H1 (cell line): ENCODE results near the gene GJA5. TPM values are rescaled to one million over a fixed set of nuclear protein-coding genes. Genes with fewer than 3 reads are reported as not detected.

Experiments used
- CHD7 ChIP-seq: fragments of 300-600 bp; sonication (generic); IDR thresholded peaks from 2 replicates; pipeline ENCODE4 v1.7.1; 2012; ENCODE audit warnings: low read length, moderate library complexity, mild to moderate bottlenecking, inconsistent platforms; ENCODE audit not compliant: insufficient replicate concordance
- SIN3A ChIP-seq, 2 experiments: IDR thresholded peaks in 1 of 2; conservative IDR thresholded peaks in 1 of 2; 2 replicates each; pipeline ENCODE4 v1.6.1; 2011 to 2012; ENCODE audit warnings: low read length in 2 of 2, improper control_type of control experiment in 1 of 2, low read depth in 1 of 2, mild to moderate bottlenecking in 1 of 2
- SP1 ChIP-seq: IDR thresholded peaks from 2 replicates; pipeline ENCODE4 v1.6.1; 2011; ENCODE audit warnings: low read depth, low read length
- polyA plus RNA-seq, 7 experiments: library from polyadenylated mRNA; depleted of rRNA in 3 of 7; stranded (reverse) in 5 of 7; unstranded in 2 of 7; fragments of >200 nt in 5 of 7; fragments of 200-250 nt in 2 of 7; gene quantifications; 1 replicate in 5 of 7; 2 replicates in 1 of 7; 4 replicates in 1 of 7; pipeline versions ENCODE4 v1.2.1 to v1.2.3, GENCODE V29; 2011 to 2013; ENCODE audit warnings: missing spikeins in 2 of 7, mixed read lengths in 2 of 7
- total RNA-seq: library from RNA; stranded (reverse); fragmentation: NEBNext Ultra II Directional; extraction: Animal tissue kit (Norgen Biotek cat#: 25700); gene quantifications from 2 replicates; pipeline ENCODE4 v1.2.1, GENCODE V29; 2021

Gene GJA5
- total and polyA plus RNA-seq, 2 of the 8 experiments (the other 6 are each of a cell fraction or from before 2014, with no cell fraction given) = 1.2 to 2.7 TPM

- no peak for TF ChIP-seq CHD7
- no peak for TF ChIP-seq SP1
- TF ChIP-seq SIN3A (conservative IDR thresholded peaks at IDR 0.05 in 1 of 2, IDR thresholded peaks at IDR 0.05 in 1 of 2; ENCODE audit: low read depth in 1 of 2, low read length in 2 of 2) = no peak
Observed at GRCh38 chr1:147721716-147722115, 38.7 kb downstream of the GJA5 start (continued).
